GM12878 (cell line): ENCODE results near the gene CNPPD1. TPM values are rescaled to one million over a fixed set of nuclear protein-coding genes. Genes with fewer than 3 reads are reported as not detected.
A peak's percentile ranks its signal among the peaks of the same experiment; 100 is the strongest.

ENCODE experiments used
- ASH2L ChIP-seq: fragments of 300-600, 200-600 bp; sonication (generic); IDR thresholded peaks from 2 replicates; pipeline ENCODE4 v1.6.1; 2017; ENCODE audit warnings: low read depth, mild to moderate bottlenecking, borderline replicate concordance
- ATF7 ChIP-seq: fragments of 450-650 bp; IDR thresholded peaks from 2 replicates; pipeline ENCODE4 v1.6.1; 2016; ENCODE audit warnings: low read depth, mild to moderate bottlenecking
- BHLHE40 ChIP-seq, 2 experiments: fragments of 450-650 bp in 1 of 2; IDR thresholded peaks; 2 replicates each; pipeline ENCODE4 v1.6.1; 2011 to 2017; ENCODE audit warnings: low read depth in 2 of 2, borderline replicate concordance in 1 of 2, improper control_type of control experiment in 1 of 2, low read length in 1 of 2, mild to moderate bottlenecking in 1 of 2
- CBX3 ChIP-seq: fragments of 200-600 bp; sonication (generic); IDR thresholded peaks from 2 replicates; pipeline ENCODE4 v1.6.1; 2016; ENCODE audit warnings: low read depth, borderline replicate concordance
- CEBPB ChIP-seq, 2 experiments: fragments of 150-350 bp in 1 of 2; IDR thresholded peaks; 2 replicates each; pipeline ENCODE4 v1.6.1; 2012 to 2014; ENCODE audit warnings: low read depth in 2 of 2, low read length in 2 of 2, borderline replicate concordance in 1 of 2, inconsistent platforms in 1 of 2
- CHD4 ChIP-seq: fragments of 200-600 bp; sonication (generic); IDR thresholded peaks from 2 replicates; pipeline ENCODE4 v1.6.1; 2016; ENCODE audit warnings: mild to moderate bottlenecking
- FOXM1 ChIP-seq: IDR thresholded peaks from 2 replicates; pipeline ENCODE4 v1.6.1; 2012; ENCODE audit warnings: low read depth, mild to moderate bottlenecking, inconsistent platforms, low read length, moderate library complexity
- HCFC1 ChIP-seq: fragments of 150-350 bp; IDR thresholded peaks from 2 replicates; pipeline ENCODE4 v1.6.1; 2014; ENCODE audit warnings: low read length
- HDAC6 ChIP-seq: fragments of 200-600 bp; sonication (generic); IDR thresholded peaks from one replicate; pipeline ENCODE4 v1.8.0; 2017; ENCODE audit warnings: antibody characterized with exemption; ENCODE audit not compliant: unreplicated experiment
- IKZF1 ChIP-seq: fragments of 450-650 bp; conservative IDR thresholded peaks from 2 replicates; pipeline ENCODE4 v1.6.1; 2017; ENCODE audit warnings: antibody characterized with exemption, mild to moderate bottlenecking
- JUND ChIP-seq: IDR thresholded peaks from 2 replicates; pipeline ENCODE4 v1.6.1; 2012; ENCODE audit warnings: low read depth, mild to moderate bottlenecking, low read length, improper control_type of control experiment, moderate library complexity
- KDM1A ChIP-seq: fragments of 200-600 bp; sonication (generic); IDR thresholded peaks from 2 replicates; pipeline ENCODE4 v1.6.1; 2016; ENCODE audit warnings: borderline replicate concordance
- MTA2 ChIP-seq: fragments of 450-650 bp; IDR thresholded peaks from 2 replicates; pipeline ENCODE4 v1.6.1; 2016; ENCODE audit warnings: low read depth, mild to moderate bottlenecking, moderate library complexity
- MTA3 ChIP-seq: IDR thresholded peaks from 2 replicates; pipeline ENCODE4 v1.6.1; 2012; ENCODE audit warnings: low read length, inconsistent platforms, borderline replicate concordance
- NFYB ChIP-seq: IDR thresholded peaks from 2 replicates; pipeline ENCODE4 v1.6.1; 2011; ENCODE audit warnings: low read depth, mild to moderate bottlenecking, low read length, improper control_type of control experiment, moderate library complexity; ENCODE audit not compliant: insufficient read depth
- NRF1 ChIP-seq: conservative IDR thresholded peaks from 2 replicates; pipeline ENCODE4 v1.6.1; 2011; ENCODE audit warnings: mild to moderate bottlenecking, low read depth, low read length, improper control_type of control experiment
- PAX5 ChIP-seq: IDR thresholded peaks from 2 replicates; pipeline ENCODE4 v1.6.1; 2011; ENCODE audit warnings: low read depth, low read length, borderline replicate concordance
- POLR2AphosphoS5 ChIP-seq: IDR thresholded peaks from 2 replicates; pipeline ENCODE4 v1.6.1; 2011; ENCODE audit warnings: mild to moderate bottlenecking, low read length, inconsistent platforms
- RCOR1 ChIP-seq: conservative IDR thresholded peaks from 2 replicates; pipeline ENCODE4 v1.6.1; 2012; ENCODE audit warnings: low read depth, low read length, improper control_type of control experiment
- SUPT20H ChIP-seq: IDR thresholded peaks from 2 replicates; pipeline ENCODE4 v1.6.1; 2011; ENCODE audit warnings: low read depth, mild to moderate bottlenecking, low read length, moderate library complexity, borderline replicate concordance; ENCODE audit not compliant: control insufficient read depth
- TCF3 ChIP-seq: IDR thresholded peaks from 2 replicates; pipeline ENCODE4 v1.6.1; 2012; ENCODE audit warnings: low read depth, mild to moderate bottlenecking, low read length, borderline replicate concordance; ENCODE audit not compliant: insufficient read depth
- TCF7 ChIP-seq: IDR thresholded peaks from 2 replicates; pipeline ENCODE4 v1.6.1; 2014; ENCODE audit warnings: antibody characterized with exemption, borderline replicate concordance
- YY1 ChIP-seq: IDR thresholded peaks from 2 replicates; pipeline ENCODE4 v1.6.1; 2011; ENCODE audit warnings: low read depth, mild to moderate bottlenecking, low read length
- ZBED1 ChIP-seq: IDR thresholded peaks from 2 replicates; pipeline ENCODE4 v1.6.1; 2016; ENCODE audit warnings: borderline replicate concordance
- ZNF217 ChIP-seq: fragments of 450-650 bp; IDR thresholded peaks from 2 replicates; pipeline ENCODE4 v1.6.1; 2017; ENCODE audit warnings: antibody characterized with exemption, mild to moderate bottlenecking
- polyA plus RNA-seq, 11 experiments: library from polyadenylated mRNA; depleted of rRNA in 4 of 11; unstranded in 6 of 11; stranded (reverse) in 5 of 11; fragments of >200 nt; fragmentation: Nextera tagmentation in 4 of 11; fragmentation: Illumina TruSeq in 1 of 11; extraction: Ambion mirVana in 4 of 11; extraction: Trizol in 1 of 11; gene quantifications; 1 replicate in 1 of 11; 2 replicates in 10 of 11; pipeline versions ENCODE4 v1.2.1 to v1.2.3, GENCODE V29; 2011 to 2016; ENCODE audit warnings: inconsistent platforms in 2 of 11, missing spikeins in 2 of 11, low read depth in 1 of 11
- total RNA-seq, 4 experiments: library from RNA; depleted of rRNA in 3 of 4; stranded (reverse); fragments of >200 nt in 3 of 4; fragmentation: Illumina TruSeq in 1 of 4; extraction: Trizol in 1 of 4; gene quantifications; 2 replicates each; pipeline versions ENCODE4 v1.2.1 to v1.2.3, GENCODE V29; 2013 to 2021
- TF ChIP-seq, protein P1 (sequence below): fragments of 150-350 bp; IDR thresholded peaks from 2 replicates; pipeline ENCODE4 v1.6.1; 2014; ENCODE audit warnings: mild to moderate bottlenecking, low read depth, low read length
- TF ChIP-seq, protein P2 (sequence below): fragments of 450-650 bp; IDR thresholded peaks from 2 replicates; pipeline ENCODE4 v1.6.1; 2017; ENCODE audit warnings: low read depth, mild to moderate bottlenecking, moderate library complexity
- TF ChIP-seq, protein P3 (sequence below): fragments of 450-650 bp; IDR thresholded peaks from 2 replicates; pipeline ENCODE4 v1.6.1; 2016; ENCODE audit warnings: mild to moderate bottlenecking

The CNPPD1 gene
- total and polyA plus RNA-seq, 10 of the 15 experiments (the other 5 are each of a cell fraction or from before 2014, with no cell fraction given) = 12.2 to 86.6 (median 43.4) TPM

DNA sequence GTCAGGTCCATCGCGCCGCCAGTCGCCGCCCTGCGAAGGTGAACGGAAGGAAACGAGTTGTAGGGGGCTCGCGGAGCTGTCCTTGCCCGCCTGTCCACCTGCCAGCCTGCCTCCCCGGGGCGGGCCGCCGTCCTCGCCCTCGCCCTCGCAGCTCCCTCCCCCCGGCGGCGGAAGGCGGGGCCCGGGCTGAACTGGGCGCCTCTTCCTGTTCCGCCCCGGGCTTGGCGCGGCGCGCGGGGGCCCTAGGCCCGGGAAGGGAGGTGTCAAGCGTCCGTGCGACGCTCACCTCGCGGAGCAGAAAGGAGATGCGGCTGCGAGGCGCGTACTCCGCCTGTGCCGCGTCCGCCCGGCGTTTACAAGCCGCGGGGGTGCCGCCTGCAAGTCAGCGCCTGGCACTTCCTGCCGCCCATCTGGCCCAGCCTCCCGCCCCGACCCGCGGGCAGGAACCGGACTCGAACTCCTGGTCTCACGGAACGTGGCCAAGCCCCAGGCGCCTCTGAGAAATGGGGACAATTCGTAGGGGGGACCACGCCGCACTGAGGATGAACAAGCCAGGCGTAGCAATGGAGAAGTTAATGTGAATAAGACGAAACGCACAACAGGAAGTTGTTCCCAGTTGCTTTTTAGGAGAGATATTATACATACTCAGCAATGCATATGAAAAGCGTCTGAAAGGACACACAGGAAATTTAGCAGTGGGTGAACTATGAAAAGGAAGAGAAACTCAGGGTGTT, at the start of gene CNPPD1 (continued):
- TF ChIP-seq CHD4 (no peak), RCOR1 (no peak), POLR2AphosphoS5 (peak; percentile 79; the same call in 1 of the 2 replicates), MTA2 (no peak), NFYB (no peak), NRF1 (no peak), FOXM1 (no peak), JUND (no peak), CBX3 (no peak), BHLHE40 (IDR thresholded peaks at IDR 0.05; ENCODE audit: borderline replicate concordance in 1 of 2, low read depth in 2 of 2, low read length in 1 of 2) (peak in 1 of 2 experiments; percentile 82; a peak in 2 of 4 replicates), TCF3 (peak; percentile 16; the same call in 1 of the 2 replicates), ASH2L (no peak), YY1 (peak; percentile 25; the same call in 1 of the 2 replicates), MTA3 (no peak), HCFC1 (no peak), ZNF217 (peak; percentile 76; the same call in 1 of the 2 replicates), PAX5 (0 out of 2 replicates have a peak, but pooled peaks have one; percentile 7), KDM1A (no peak), IKZF1 (peak; percentile 79), ZBED1 (no peak), TCF7 (no peak), HDAC6 (no peak), CEBPB (IDR thresholded peaks at IDR 0.05; ENCODE audit: borderline replicate concordance in 1 of 2, low read depth in 2 of 2, low read length in 2 of 2) (no peak), ATF7 (no peak), SUPT20H (no peak)
- TF ChIP-seq, protein P1, sequence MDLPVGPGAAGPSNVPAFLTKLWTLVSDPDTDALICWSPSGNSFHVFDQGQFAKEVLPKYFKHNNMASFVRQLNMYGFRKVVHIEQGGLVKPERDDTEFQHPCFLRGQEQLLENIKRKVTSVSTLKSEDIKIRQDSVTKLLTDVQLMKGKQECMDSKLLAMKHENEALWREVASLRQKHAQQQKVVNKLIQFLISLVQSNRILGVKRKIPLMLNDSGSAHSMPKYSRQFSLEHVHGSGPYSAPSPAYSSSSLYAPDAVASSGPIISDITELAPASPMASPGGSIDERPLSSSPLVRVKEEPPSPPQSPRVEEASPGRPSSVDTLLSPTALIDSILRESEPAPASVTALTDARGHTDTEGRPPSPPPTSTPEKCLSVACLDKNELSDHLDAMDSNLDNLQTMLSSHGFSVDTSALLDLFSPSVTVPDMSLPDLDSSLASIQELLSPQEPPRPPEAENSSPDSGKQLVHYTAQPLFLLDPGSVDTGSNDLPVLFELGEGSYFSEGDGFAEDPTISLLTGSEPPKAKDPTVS = no peak
- TF ChIP-seq, protein P2, sequence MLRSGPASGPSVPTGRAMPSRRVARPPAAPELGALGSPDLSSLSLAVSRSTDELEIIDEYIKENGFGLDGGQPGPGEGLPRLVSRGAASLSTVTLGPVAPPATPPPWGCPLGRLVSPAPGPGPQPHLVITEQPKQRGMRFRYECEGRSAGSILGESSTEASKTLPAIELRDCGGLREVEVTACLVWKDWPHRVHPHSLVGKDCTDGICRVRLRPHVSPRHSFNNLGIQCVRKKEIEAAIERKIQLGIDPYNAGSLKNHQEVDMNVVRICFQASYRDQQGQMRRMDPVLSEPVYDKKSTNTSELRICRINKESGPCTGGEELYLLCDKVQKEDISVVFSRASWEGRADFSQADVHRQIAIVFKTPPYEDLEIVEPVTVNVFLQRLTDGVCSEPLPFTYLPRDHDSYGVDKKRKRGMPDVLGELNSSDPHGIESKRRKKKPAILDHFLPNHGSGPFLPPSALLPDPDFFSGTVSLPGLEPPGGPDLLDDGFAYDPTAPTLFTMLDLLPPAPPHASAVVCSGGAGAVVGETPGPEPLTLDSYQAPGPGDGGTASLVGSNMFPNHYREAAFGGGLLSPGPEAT = no peak
- TF ChIP-seq, protein P3, sequence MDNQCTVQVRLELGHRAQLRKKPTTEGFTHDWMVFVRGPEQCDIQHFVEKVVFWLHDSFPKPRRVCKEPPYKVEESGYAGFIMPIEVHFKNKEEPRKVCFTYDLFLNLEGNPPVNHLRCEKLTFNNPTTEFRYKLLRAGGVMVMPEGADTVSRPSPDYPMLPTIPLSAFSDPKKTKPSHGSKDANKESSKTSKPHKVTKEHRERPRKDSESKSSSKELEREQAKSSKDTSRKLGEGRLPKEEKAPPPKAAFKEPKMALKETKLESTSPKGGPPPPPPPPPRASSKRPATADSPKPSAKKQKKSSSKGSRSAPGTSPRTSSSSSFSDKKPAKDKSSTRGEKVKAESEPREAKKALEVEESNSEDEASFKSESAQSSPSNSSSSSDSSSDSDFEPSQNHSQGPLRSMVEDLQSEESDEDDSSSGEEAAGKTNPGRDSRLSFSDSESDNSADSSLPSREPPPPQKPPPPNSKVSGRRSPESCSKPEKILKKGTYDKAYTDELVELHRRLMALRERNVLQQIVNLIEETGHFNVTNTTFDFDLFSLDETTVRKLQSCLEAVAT = no peak
